HPDE6-E6E7 (cell line): ENCODE results near the gene KLHL22.
"Not testable (repeated sequence)": the region's sequence is repeated elsewhere in the genome, so short reads cannot be mapped to it uniquely, and the experiment has no call there.

Experiments used
- DNase-seq: peaks from one replicate; pipeline ENCODE4 v3.0.0; 2011; ENCODE audit warnings: missing footprints; ENCODE audit errors: extremely low spot score

KLHL22 gene

GRCh38 chr22:20469110-20469868, 26.3 kb downstream of the KLHL22 start:
- no peak for DNase-seq

GRCh38 chr22:20466659-20467379, 28.8 kb downstream of the KLHL22 start:
- DNase-seq = no peak

GRCh38 chr22:20465759-20466077, 29.9 kb downstream of the KLHL22 start:
- no peak for DNase-seq

GRCh38 chr22:20464912-20465758, 30.5 kb downstream of the KLHL22 start:
- no peak for DNase-seq

GRCh38 chr22:20464096-20464614, 31.4 kb downstream of the KLHL22 start:
- no peak for DNase-seq

GRCh38 chr22:20463324-20464095, 32.1 kb downstream of the KLHL22 start:
- no peak for DNase-seq

- no peak for DNase-seq
These were observed 35.7 kb downstream of the KLHL22 start for GRCh38 chr22:20459862-20460261.

GRCh38 chr22:20459152-20459542, 36.4 kb downstream of the KLHL22 start:
- no peak for DNase-seq

- no peak for DNase-seq
These were observed 37.0 kb downstream of the KLHL22 start for GRCh38 chr22:20458530-20459151.

- DNase-seq = no peak
These were observed 37.9 kb downstream of the KLHL22 start for GRCh38 chr22:20457506-20458240.

- DNase-seq = no peak
These were observed 38.9 kb downstream of the KLHL22 start for GRCh38 chr22:20456722-20457076.

GRCh38 chr22:20456064-20456721, 39.4 kb downstream of the KLHL22 start:
- peak; percentile 75 for DNase-seq

GRCh38 chr22:20455709-20456063, 39.9 kb downstream of the KLHL22 start:
- DNase-seq = no peak

- DNase-seq = no peak
These were observed 42.4 kb downstream of the KLHL22 start for GRCh38 chr22:20453222-20453621.

GRCh38 chr22:20451920-20452319, 43.7 kb downstream of the KLHL22 start:
- no peak for DNase-seq

- DNase-seq = not testable (repeated sequence)
These were observed 44.3 kb downstream of the KLHL22 start for GRCh38 chr22:20451129-20451778.

- DNase-seq = no peak
These were observed 45.1 kb downstream of the KLHL22 start for GRCh38 chr22:20450551-20450906.

- DNase-seq = no peak
These were observed 45.6 kb downstream of the KLHL22 start for GRCh38 chr22:20449819-20450550.

GRCh38 chr22:20448630-20449029, 47.0 kb downstream of the KLHL22 start:
- DNase-seq = no peak
